Loucy (cell line): ENCODE data around the gene SEC24B.

Source experiments
- EZH2phosphoT487 ChIP-seq: fragments of 200-600 bp; IDR thresholded peaks from 2 replicates; pipeline ENCODE4 v1.6.1; 2018; ENCODE audit warnings: antibody characterized with exemption, mild to moderate bottlenecking, moderate library complexity, borderline replicate concordance
- TF ChIP-seq, protein P1 (sequence below): fragments of 200-600 bp; sonication (generic); conservative IDR thresholded peaks from 2 replicates; pipeline ENCODE4 v1.5.1; 2014; ENCODE audit warnings: mild to moderate bottlenecking, antibody characterized with exemption, low read length

DNA sequence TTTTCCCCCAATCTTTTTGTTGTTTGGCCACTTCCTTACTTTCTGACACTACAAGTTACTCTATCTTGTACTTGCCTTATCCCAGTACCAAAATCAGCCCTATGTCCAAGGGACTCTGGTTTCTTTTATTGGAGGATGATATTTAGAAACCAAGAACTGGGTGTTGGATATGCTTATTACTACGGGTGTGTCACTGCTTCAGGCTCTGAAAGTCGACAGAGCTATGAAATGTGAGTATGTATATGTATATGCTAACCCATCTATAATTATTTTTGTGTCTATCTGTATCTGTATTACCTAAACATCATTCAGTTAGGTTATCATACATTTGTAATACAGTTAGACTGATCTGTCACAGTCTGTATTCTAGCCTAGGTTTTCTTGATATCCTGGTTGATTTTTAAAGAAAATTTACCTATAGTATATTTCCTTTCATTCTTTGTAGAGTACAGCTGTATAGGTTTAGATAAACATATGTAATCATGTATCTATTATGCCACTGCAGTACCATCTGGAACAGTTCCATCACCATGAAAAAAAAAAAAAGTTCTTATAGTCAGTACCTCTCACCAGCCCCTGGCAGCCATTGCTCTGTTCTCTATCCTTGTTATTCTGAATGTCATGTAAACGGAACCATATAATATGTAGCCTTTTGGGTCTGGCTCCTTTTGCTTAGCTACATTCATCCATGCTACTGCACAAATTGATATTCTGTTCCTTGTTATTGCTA lies 18.1 kb downstream of the SEC24B start:
- TF ChIP-seq, protein P1, sequence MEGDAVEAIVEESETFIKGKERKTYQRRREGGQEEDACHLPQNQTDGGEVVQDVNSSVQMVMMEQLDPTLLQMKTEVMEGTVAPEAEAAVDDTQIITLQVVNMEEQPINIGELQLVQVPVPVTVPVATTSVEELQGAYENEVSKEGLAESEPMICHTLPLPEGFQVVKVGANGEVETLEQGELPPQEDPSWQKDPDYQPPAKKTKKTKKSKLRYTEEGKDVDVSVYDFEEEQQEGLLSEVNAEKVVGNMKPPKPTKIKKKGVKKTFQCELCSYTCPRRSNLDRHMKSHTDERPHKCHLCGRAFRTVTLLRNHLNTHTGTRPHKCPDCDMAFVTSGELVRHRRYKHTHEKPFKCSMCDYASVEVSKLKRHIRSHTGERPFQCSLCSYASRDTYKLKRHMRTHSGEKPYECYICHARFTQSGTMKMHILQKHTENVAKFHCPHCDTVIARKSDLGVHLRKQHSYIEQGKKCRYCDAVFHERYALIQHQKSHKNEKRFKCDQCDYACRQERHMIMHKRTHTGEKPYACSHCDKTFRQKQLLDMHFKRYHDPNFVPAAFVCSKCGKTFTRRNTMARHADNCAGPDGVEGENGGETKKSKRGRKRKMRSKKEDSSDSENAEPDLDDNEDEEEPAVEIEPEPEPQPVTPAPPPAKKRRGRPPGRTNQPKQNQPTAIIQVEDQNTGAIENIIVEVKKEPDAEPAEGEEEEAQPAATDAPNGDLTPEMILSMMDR = no peak
- no peak for TF ChIP-seq EZH2phosphoT487
